H1 (cell line): Measurements from ENCODE around the gene GOLGA3. TPM values are rescaled to one million over a fixed set of nuclear protein-coding genes. Genes with fewer than 3 reads are reported as not detected.

Experiments used
- CTCF ChIA-PET: fragments of 300-600 bp; sonication (Branson Sonifier 250); formaldehyde crosslinking; loops from one replicate; lab custom pipeline; 2021; ENCODE audit not compliant: partially characterized antibody; lab: Charles Lee
- POLR2A ChIA-PET: fragments of 300-600 bp; sonication (Branson Sonifier 250); formaldehyde crosslinking; loops from one replicate; lab custom pipeline; 2021; ENCODE audit warnings: inconsistent platforms; ENCODE audit not compliant: partially characterized antibody; lab: Charles Lee
- DNase-seq, 2 experiments: peaks; one replicate each; pipeline versions ENCODE4 v3.0.0 to v3.0.0-alpha.2; 2010 to 2022; ENCODE audit warnings: low spot score in 2 of 2, low read depth in 1 of 2, mixed read lengths in 1 of 2
- FAIRE-seq: peaks from 2 replicates; lab custom pipeline; 2011; peaks lifted over from hg19 to GRCh38; lab: Jason Lieb, UNC
- H2AFZ ChIP-seq: 2 replicates; pipeline ENCODE4 v1.8.1; 2012; ENCODE audit warnings: low read length, inconsistent platforms
- H2AK5ac ChIP-seq: 2 replicates; pipeline ENCODE4 v1.6.1; 2013; ENCODE audit warnings: low read depth, low read length
- H2BK120ac ChIP-seq: replicated peaks from 2 replicates; pipeline ENCODE3; 2013; ENCODE audit warnings: low read depth, low read length, inconsistent platforms
- H2BK12ac ChIP-seq: 2 replicates; pipeline ENCODE4 v1.6.1; 2013; ENCODE audit warnings: low read depth, low read length
- H2BK15ac ChIP-seq: 2 replicates; pipeline ENCODE4 v1.6.1; 2013; ENCODE audit warnings: low read length
- H2BK20ac ChIP-seq: 2 replicates; pipeline ENCODE4 v1.6.1; 2013; ENCODE audit warnings: low read length
- H2BK5ac ChIP-seq: 2 replicates; pipeline ENCODE4 v1.6.1; 2013; ENCODE audit warnings: low read depth, low read length
- H3K14ac ChIP-seq: 2 replicates; pipeline ENCODE4 v1.6.1; 2013; ENCODE audit warnings: inconsistent platforms; ENCODE audit not compliant: insufficient read length
- H3K18ac ChIP-seq: 2 replicates; pipeline ENCODE4 v1.6.1; 2013; ENCODE audit warnings: low read length; ENCODE audit errors: extremely low read depth
- H3K23ac ChIP-seq: 2 replicates; pipeline ENCODE4 v1.6.1; 2013; ENCODE audit warnings: inconsistent platforms; ENCODE audit not compliant: insufficient read length
- H3K23me2 ChIP-seq: 2 replicates; pipeline ENCODE4 v1.6.1; 2013; ENCODE audit warnings: low read depth, low read length
- H3K27ac ChIP-seq: 2 replicates; pipeline ENCODE4 v1.6.1; 2011; ENCODE audit warnings: low read depth, low read length, inconsistent platforms
- H3K27me3 ChIP-seq, 4 experiments: replicated peaks in 1 of 4; 1 replicate in 1 of 4; 2 replicates in 3 of 4; pipeline versions ENCODE4 v1.6.1 to v1.8.1; 2011 to 2013; ENCODE audit warnings: low read length in 3 of 4, mild to moderate bottlenecking in 3 of 4, inconsistent platforms in 2 of 4, mixed read lengths in 2 of 4, moderate library complexity in 1 of 4; ENCODE audit not compliant: control insufficient read depth in 3 of 4, insufficient read depth in 3 of 4; ENCODE audit errors: extremely low read depth in 1 of 4
- H3K36me3 ChIP-seq, 4 experiments: 2 replicates each; pipeline versions ENCODE4 v1.6.1 to v1.8.1; 2011 to 2013; ENCODE audit warnings: mild to moderate bottlenecking in 4 of 4, low read length in 3 of 4, moderate library complexity in 2 of 4, control low read depth in 1 of 4, inconsistent platforms in 1 of 4; ENCODE audit not compliant: insufficient read depth in 4 of 4, control insufficient read depth in 2 of 4
- H3K4ac ChIP-seq: replicated peaks from 2 replicates; pipeline ENCODE3; 2013; ENCODE audit warnings: low read length, low read depth, mixed read lengths, inconsistent platforms; ENCODE audit not compliant: insufficient read length
- H3K4me1 ChIP-seq, 4 experiments: replicated peaks in 1 of 4; 1 replicate in 1 of 4; 2 replicates in 3 of 4; pipeline versions ENCODE4 v1.6.1 to v1.8.1; 2011 to 2013; ENCODE audit warnings: low read length in 3 of 4, inconsistent platforms in 2 of 4, mixed read lengths in 1 of 4; ENCODE audit not compliant: insufficient read depth in 4 of 4, control insufficient read depth in 3 of 4
- H3K4me2 ChIP-seq, 2 experiments: 2 replicates each; pipeline versions ENCODE4 v1.6.1 to v1.8.1; 2011 to 2013; ENCODE audit warnings: low read depth in 2 of 2, low read length in 2 of 2, control low read depth in 1 of 2, inconsistent platforms in 1 of 2, mild to moderate bottlenecking in 1 of 2; ENCODE audit not compliant: insufficient read depth in 1 of 2
- H3K4me3 ChIP-seq, 4 experiments: fragments of 200-600, 300-600 bp in 1 of 4; sonication (generic), shearing (Covaris generic), sonication (Bioruptor Twin) in 1 of 4; 2 replicates each; pipeline versions ENCODE4 v1.5.1 to v1.8.1; 2011 to 2016; ENCODE audit warnings: low read length in 4 of 4, low read depth in 3 of 4, control low read depth in 2 of 4, inconsistent platforms in 2 of 4, mild to moderate bottlenecking in 2 of 4, mixed read lengths in 1 of 4, moderate library complexity in 1 of 4; ENCODE audit not compliant: insufficient read depth in 2 of 4; ENCODE audit errors: extremely low read depth in 1 of 4
- H3K56ac ChIP-seq: replicated peaks from 2 replicates; pipeline ENCODE3; 2013; ENCODE audit warnings: low read depth, mild to moderate bottlenecking, mixed read lengths, low read length, inconsistent platforms; ENCODE audit not compliant: insufficient read length
- H3K79me1 ChIP-seq: 2 replicates; pipeline ENCODE4 v1.6.1; 2013; ENCODE audit warnings: low read depth, low read length, control low read depth
- H3K79me2 ChIP-seq, 2 experiments: 2 replicates each; pipeline versions ENCODE4 v1.6.1 to v1.8.1; 2012 to 2013; ENCODE audit warnings: low read length in 2 of 2, mild to moderate bottlenecking in 2 of 2, inconsistent platforms in 1 of 2; ENCODE audit not compliant: insufficient read depth in 2 of 2, control insufficient read depth in 1 of 2
- H3K9ac ChIP-seq, 4 experiments: replicated peaks in 1 of 4; 1 replicate in 1 of 4; 2 replicates in 3 of 4; pipeline versions ENCODE4 v1.6.1 to v1.8.1; 2011 to 2013; ENCODE audit warnings: low read depth in 3 of 4, low read length in 3 of 4, control low read depth in 2 of 4, mild to moderate bottlenecking in 2 of 4, moderate library complexity in 2 of 4, inconsistent platforms in 1 of 4; ENCODE audit errors: extremely low read depth in 1 of 4
- H3K9me3 ChIP-seq, 2 experiments: 2 replicates each; pipeline versions ENCODE4 v1.6.1 to v1.8.1; 2012 to 2013; ENCODE audit warnings: mild to moderate bottlenecking in 2 of 2, moderate library complexity in 2 of 2, control low read depth in 1 of 2, inconsistent platforms in 1 of 2, low read depth in 1 of 2, low read length in 1 of 2, mixed read lengths in 1 of 2; ENCODE audit not compliant: insufficient read depth in 2 of 2
- H4K20me1 ChIP-seq, 2 experiments: replicated peaks in 1 of 2; 2 replicates each; pipeline versions ENCODE3 to v1.8.1; 2011 to 2013; ENCODE audit warnings: inconsistent platforms in 2 of 2, low read length in 2 of 2, mild to moderate bottlenecking in 1 of 2; ENCODE audit not compliant: insufficient read depth in 2 of 2, control insufficient read depth in 1 of 2
- H4K5ac ChIP-seq: 2 replicates; pipeline ENCODE4 v1.6.1; 2013; ENCODE audit warnings: low read length, low read depth, mixed read lengths, inconsistent platforms; ENCODE audit not compliant: insufficient read length
- H4K8ac ChIP-seq: 2 replicates; pipeline ENCODE4 v1.8.0; 2013; ENCODE audit warnings: mild to moderate bottlenecking, moderate library complexity, low read length, inconsistent platforms; ENCODE audit not compliant: insufficient read depth; ENCODE audit errors: extremely low read depth
- H4K91ac ChIP-seq: replicated peaks from 2 replicates; pipeline ENCODE3; 2013; ENCODE audit warnings: low read length, mixed read lengths, inconsistent platforms; ENCODE audit not compliant: insufficient read length
- EGR1 ChIP-seq: IDR thresholded peaks from 2 replicates; pipeline ENCODE4 v1.6.1; 2011; ENCODE audit warnings: low read depth, low read length, borderline replicate concordance
- HDAC2 ChIP-seq, 2 experiments: fragments of 300-600 bp in 1 of 2; sonication (generic) in 1 of 2; IDR thresholded peaks; 2 replicates each; pipeline ENCODE4 v1.6.1; 2011 to 2012; ENCODE audit warnings: low read depth in 2 of 2, low read length in 2 of 2, mild to moderate bottlenecking in 2 of 2, moderate library complexity in 2 of 2, borderline replicate concordance in 1 of 2, inconsistent platforms in 1 of 2
- PHF8 ChIP-seq: fragments of 200-600 bp; sonication (generic); conservative IDR thresholded peaks from 2 replicates; pipeline ENCODE4 v1.7.1; 2012; ENCODE audit warnings: low read depth, mild to moderate bottlenecking, inconsistent platforms, low read length, moderate library complexity
- RAD21 ChIP-seq, 2 experiments: IDR thresholded peaks in 1 of 2; conservative IDR thresholded peaks in 1 of 2; 2 replicates each; pipeline ENCODE4 v1.6.1; 2011; ENCODE audit warnings: low read depth in 2 of 2, low read length in 2 of 2, improper control_type of control experiment in 1 of 2, inconsistent platforms in 1 of 2, mild to moderate bottlenecking in 1 of 2, moderate library complexity in 1 of 2
- RNF2 ChIP-seq: fragments of 200-900, 300-1000 bp; sonication (generic); IDR thresholded peaks from 2 replicates; pipeline ENCODE4 v1.7.1; 2016; ENCODE audit warnings: borderline replicate concordance, low read depth, mild to moderate bottlenecking, antibody characterized with exemption, low read length; ENCODE audit not compliant: poor library complexity, severe bottlenecking; ENCODE audit errors: missing control alignments
- ZNF274 ChIP-seq: IDR thresholded peaks from 2 replicates; pipeline ENCODE4 v1.7.0; 2012; ENCODE audit warnings: low read length, borderline replicate concordance; ENCODE audit errors: extremely low read depth
- WGBS, 2 experiments: shearing (Covaris generic) in 1 of 2; methylation state at CpG; one replicate each; pipeline versions ENCODE4 v1.1.6 to v1.1.7; 2013 to 2015; ENCODE audit warnings: low lambda C conversion rate in 2 of 2, mixed read lengths in 2 of 2, inconsistent platforms in 1 of 2, low coverage in 1 of 2, missing lambda C conversion rate in 1 of 2; ENCODE audit not compliant: insufficient replicate concordance in 2 of 2, insufficient coverage in 1 of 2, insufficient read length in 1 of 2; ENCODE audit errors: extremely low coverage in 1 of 2, missing lambda C conversion rate in 1 of 2; 5-methylcytosine and 5-hydroxymethylcytosine counted together
- polyA plus RNA-seq, 7 experiments: library from polyadenylated mRNA; depleted of rRNA in 3 of 7; stranded (reverse) in 5 of 7; unstranded in 2 of 7; fragments of >200 nt in 5 of 7; fragments of 200-250 nt in 2 of 7; gene quantifications; 1 replicate in 5 of 7; 2 replicates in 1 of 7; 4 replicates in 1 of 7; pipeline versions ENCODE4 v1.2.1 to v1.2.3, GENCODE V29; 2011 to 2013; ENCODE audit warnings: missing spikeins in 2 of 7, mixed read lengths in 2 of 7
- total RNA-seq: library from RNA; stranded (reverse); fragmentation: NEBNext Ultra II Directional; extraction: Animal tissue kit (Norgen Biotek cat#: 25700); gene quantifications from 2 replicates; pipeline ENCODE4 v1.2.1, GENCODE V29; 2021
- TF ChIP-seq, protein P1 (sequence below), 3 experiments: IDR thresholded peaks; 1 replicate in 2 of 3; 2 replicates in 1 of 3; pipeline versions ENCODE4 v1.5.1 to v1.6.1; 2011; ENCODE audit warnings: low read length in 3 of 3, mild to moderate bottlenecking in 3 of 3, inconsistent platforms in 2 of 3, low read depth in 1 of 3, moderate library complexity in 1 of 3; ENCODE audit not compliant: insufficient read depth in 1 of 3; ENCODE audit errors: control extremely low read depth in 1 of 3

GOLGA3 gene
- total and polyA plus RNA-seq, 2 of the 8 experiments (the other 6 are each of a cell fraction or from before 2014, with no cell fraction given): 6.4 to 33.1 TPM

DNA sequence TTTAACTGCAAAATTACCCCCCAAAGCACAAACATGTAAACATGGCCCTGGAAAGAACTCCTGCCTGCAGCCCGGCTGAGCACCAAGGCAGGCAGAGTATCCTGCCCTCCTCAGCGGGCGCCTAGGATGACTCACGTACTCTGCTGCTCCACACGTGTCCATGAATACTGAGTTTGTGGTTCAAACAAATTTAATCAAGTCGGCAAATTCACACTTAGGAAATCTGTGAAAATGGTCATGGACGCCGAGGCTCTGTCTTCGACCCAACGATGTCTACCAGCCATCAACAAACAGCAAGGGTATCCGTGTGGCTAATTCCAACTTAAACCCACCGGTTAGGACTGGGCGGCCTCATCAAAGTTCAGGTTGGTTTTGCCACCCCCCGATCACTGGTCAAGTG lies 25.5 kb downstream of the GOLGA3 start:
- H3K4me3 ChIP-seq: no peak overlapping the region
- FAIRE-seq: no peak
- H2BK15ac ChIP-seq: no peak overlapping the region
- H4K5ac ChIP-seq: no peak overlapping the region
- no peak overlapping the region for H3K14ac ChIP-seq
- no peaks in the 10 kb centered on the region for H3K9me3 ChIP-seq
- H2AFZ ChIP-seq: no peak overlapping the region
- peaks cover 6% of the 10 kb centered on the region for H3K79me1 ChIP-seq
- H2BK12ac ChIP-seq: no peak overlapping the region
- no peak overlapping the region for H3K23ac ChIP-seq
- peaks cover 0 to 13% of the 10 kb centered on the region in 2 experiments; a peak in 2 of 4 replicates for H3K79me2 ChIP-seq
- H3K27ac ChIP-seq: no peak overlapping the region
- WGBS, 2 experiments: 92% methylated on average over 14 of the region's 14 CpGs; no CpG with 5 or more reads in 1 of the 2 experiments
- H3K36me3 ChIP-seq: peaks cover 26 to 68% (median 42%) of the 10 kb centered on the region in 4 experiments; a peak in 7 of 8 replicates
- DNase-seq: no peak
- no peak overlapping the region for H2BK120ac ChIP-seq
- H4K8ac ChIP-seq: no peak overlapping the region
- no peak overlapping the region for H3K4me2 ChIP-seq
- H2BK5ac ChIP-seq: no peak overlapping the region
- H3K56ac ChIP-seq: no peak overlapping the region
- H3K4me1 ChIP-seq: no peaks in the 10 kb centered on the region; a peak in 1 of 7 replicates
- H3K9ac ChIP-seq: no peak overlapping the region
- CTCF ChIA-PET: interaction anchor here (1.7 kb wide), 1 partner anchor 119 kb away, joined by 3 read pairs; no protein-coding TSS in a partner anchor
- H3K27me3 ChIP-seq: no peaks in the 10 kb centered on the region
- peaks cover 12 to 19% of the 10 kb centered on the region in 2 experiments for H4K20me1 ChIP-seq
- H3K4ac ChIP-seq: no peak overlapping the region
- H3K23me2 ChIP-seq: no peaks in the 10 kb centered on the region
- TF ChIP-seq RNF2 (no peak), RAD21 (IDR thresholded peaks at IDR 0.05 in 1 of 2, conservative IDR thresholded peaks at IDR 0.05 in 1 of 2; ENCODE audit: low read depth in 2 of 2, low read length in 2 of 2) (no peak), ZNF274 (no peak), PHF8 (no peak), HDAC2 (IDR thresholded peaks at IDR 0.05; ENCODE audit: borderline replicate concordance in 1 of 2, low read depth in 2 of 2, low read length in 2 of 2) (no peak), EGR1 (no peak)
- TF ChIP-seq, protein P1, sequence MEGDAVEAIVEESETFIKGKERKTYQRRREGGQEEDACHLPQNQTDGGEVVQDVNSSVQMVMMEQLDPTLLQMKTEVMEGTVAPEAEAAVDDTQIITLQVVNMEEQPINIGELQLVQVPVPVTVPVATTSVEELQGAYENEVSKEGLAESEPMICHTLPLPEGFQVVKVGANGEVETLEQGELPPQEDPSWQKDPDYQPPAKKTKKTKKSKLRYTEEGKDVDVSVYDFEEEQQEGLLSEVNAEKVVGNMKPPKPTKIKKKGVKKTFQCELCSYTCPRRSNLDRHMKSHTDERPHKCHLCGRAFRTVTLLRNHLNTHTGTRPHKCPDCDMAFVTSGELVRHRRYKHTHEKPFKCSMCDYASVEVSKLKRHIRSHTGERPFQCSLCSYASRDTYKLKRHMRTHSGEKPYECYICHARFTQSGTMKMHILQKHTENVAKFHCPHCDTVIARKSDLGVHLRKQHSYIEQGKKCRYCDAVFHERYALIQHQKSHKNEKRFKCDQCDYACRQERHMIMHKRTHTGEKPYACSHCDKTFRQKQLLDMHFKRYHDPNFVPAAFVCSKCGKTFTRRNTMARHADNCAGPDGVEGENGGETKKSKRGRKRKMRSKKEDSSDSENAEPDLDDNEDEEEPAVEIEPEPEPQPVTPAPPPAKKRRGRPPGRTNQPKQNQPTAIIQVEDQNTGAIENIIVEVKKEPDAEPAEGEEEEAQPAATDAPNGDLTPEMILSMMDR (IDR thresholded peaks at IDR 0.05; ENCODE audit: control extremely low read depth in 1 of 3, insufficient read depth in 1 of 3, low read depth in 1 of 3, low read length in 3 of 3): no peak
- no peak overlapping the region for H2AK5ac ChIP-seq
- H3K18ac ChIP-seq: no peak overlapping the region
- H2BK20ac ChIP-seq: no peak overlapping the region
- no peak overlapping the region for H4K91ac ChIP-seq
- POLR2A ChIA-PET: interaction anchor here (1.1 kb wide), 1 partner anchor 27 kb away, joined by 4 read pairs; no protein-coding TSS in a partner anchor
